GM21360 (cell line): ENCODE results near the gene KRTAP15-1.

ENCODE experiments used
- ATAC-seq: cut with Tn5 transposase; IDR thresholded peaks from one replicate; pipeline ENCODE4 v1.9.1; 2021; ENCODE audit warnings: mild to moderate bottlenecking, moderate library complexity; ENCODE audit not compliant: unreplicated experiment

KRTAP15-1 gene

GRCh38 chr21:30439975-30440374 lies at the start of gene KRTAP15-1:
Gene KRTAP15-1 (plus strand): TSS chr21:30440275. CDS start chr21:30440328, 53 bp downstream.
- ATAC-seq, result no peak

GRCh38 chr21:30391492-30392025 lies 48.5 kb upstream of the KRTAP15-1 start:
- no peak for ATAC-seq

- ATAC-seq, result no peak
These were observed 44.3 kb upstream of the KRTAP15-1 start, which contains the start of gene KRTAP13-1 for GRCh38 chr21:30395731-30396130. Gene KRTAP13-1 (plus strand): TSS chr21:30396031. CDS start chr21:30396087, 56 bp downstream.

- no peak for ATAC-seq
These were observed 31.1 kb upstream of the KRTAP15-1 start for GRCh38 chr21:30408782-30409494.

GRCh38 chr21:30415993-30416392 lies 24.1 kb upstream of the KRTAP15-1 start:
- ATAC-seq, result no peak

- ATAC-seq, result no peak
These were observed 14.2 kb upstream of the KRTAP15-1 start, which contains the start of gene KRTAP13-3 for GRCh38 chr21:30425826-30426225. Gene KRTAP13-3 (minus strand): TSS chr21:30425926. CDS start chr21:30425912, 14 bp downstream.

GRCh38 chr21:30426731-30427130 lies 13.3 kb upstream of the KRTAP15-1 start:
- ATAC-seq, result no peak

GRCh38 chr21:30430170-30430655 lies 9.9 kb upstream of the KRTAP15-1 start, which contains the start of gene KRTAP13-4:
Gene KRTAP13-4 (plus strand): TSS chr21:30430220. CDS start chr21:30430276, 56 bp downstream.
- ATAC-seq, result no peak

GRCh38 chr21:30434033-30434631 lies 5.9 kb upstream of the KRTAP15-1 start:
- ATAC-seq, result no peak

GRCh38 chr21:30437010-30437565 lies 3.0 kb upstream of the KRTAP15-1 start:
- no peak for ATAC-seq

- ATAC-seq, result no peak
These were observed 3.2 kb downstream of the KRTAP15-1 start for GRCh38 chr21:30443226-30443625.

- no peak for ATAC-seq
These were observed 4.1 kb downstream of the KRTAP15-1 start for GRCh38 chr21:30444204-30444603.

GRCh38 chr21:30447056-30447455 lies 7.0 kb downstream of the KRTAP15-1 start:
- no peak for ATAC-seq

GRCh38 chr21:30448514-30448913 lies 8.4 kb downstream of the KRTAP15-1 start:
- no peak for ATAC-seq

- no peak for ATAC-seq
These were observed 23.6 kb downstream of the KRTAP15-1 start for GRCh38 chr21:30463713-30464112.

- ATAC-seq, result no peak
These were observed 29.0 kb downstream of the KRTAP15-1 start for GRCh38 chr21:30468900-30469714.

- no peak for ATAC-seq
These were observed 37.9 kb downstream of the KRTAP15-1 start for GRCh38 chr21:30478004-30478403.

GRCh38 chr21:30479259-30479658 lies 39.2 kb downstream of the KRTAP15-1 start:
- ATAC-seq, result no peak

- ATAC-seq, result no peak
These were observed 40.1 kb downstream of the KRTAP15-1 start, which contains the start of gene KRTAP19-1 for GRCh38 chr21:30480145-30480544. Gene KRTAP19-1 (minus strand): TSS chr21:30480367. CDS start chr21:30480317, 50 bp downstream.

- no peak for ATAC-seq
These were observed 42.1 kb downstream of the KRTAP15-1 start for GRCh38 chr21:30482130-30482529.
